T follicular helper cell (primary cell): ENCODE results near the gene ARL8B.
A peak's percentile ranks its signal among the peaks of the same experiment; 100 is the strongest.
"Not testable (repeated sequence)": the region's sequence is repeated elsewhere in the genome, so short reads cannot be mapped to it uniquely, and the experiment has no call there.

Experiments
- DNase-seq: peaks from one replicate; pipeline ENCODE4 v3.0.0-alpha.2; 2020; ENCODE audit warnings: low read depth
- total RNA-seq, 2 experiments: gene quantifications; one replicate each; lab custom pipeline; 2026; lab: John Stamatoyannopoulos, UW

Gene ARL8B
- total RNA-seq = 84.8 to 175 reads per million in 2 experiments

- DNase-seq = peak; percentile 82
Observed at GRCh38 chr3:5122030-5122740, at the start of gene ARL8B. Gene ARL8B, plus strand, starts transcription at chr3:5122292. Its CDS starts 174 bp downstream, at chr3:5122466.

GRCh38 chr3:5073374-5074085 lies 48.6 kb upstream of the ARL8B start:
- DNase-seq = no peak

DNA sequence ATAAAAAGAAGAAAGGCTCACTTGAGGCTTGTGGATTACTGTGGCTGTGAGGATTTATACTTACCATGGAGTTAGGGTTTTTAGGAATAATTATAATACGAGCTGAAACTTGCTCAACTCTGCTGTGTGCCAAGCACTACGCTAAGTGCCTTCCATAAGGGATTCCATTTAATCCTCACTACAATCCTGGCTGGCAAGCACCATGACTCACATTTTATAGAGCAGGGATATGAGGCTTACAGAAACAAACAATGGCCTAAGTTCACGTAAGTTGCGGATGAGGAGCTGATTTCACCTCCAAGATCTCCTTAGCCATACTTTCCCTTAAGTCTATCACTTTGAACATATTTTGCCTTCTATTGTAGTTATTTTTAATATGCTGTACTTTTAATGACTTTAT lies 43.9 kb upstream of the ARL8B start:
- DNase-seq = no peak

DNA sequence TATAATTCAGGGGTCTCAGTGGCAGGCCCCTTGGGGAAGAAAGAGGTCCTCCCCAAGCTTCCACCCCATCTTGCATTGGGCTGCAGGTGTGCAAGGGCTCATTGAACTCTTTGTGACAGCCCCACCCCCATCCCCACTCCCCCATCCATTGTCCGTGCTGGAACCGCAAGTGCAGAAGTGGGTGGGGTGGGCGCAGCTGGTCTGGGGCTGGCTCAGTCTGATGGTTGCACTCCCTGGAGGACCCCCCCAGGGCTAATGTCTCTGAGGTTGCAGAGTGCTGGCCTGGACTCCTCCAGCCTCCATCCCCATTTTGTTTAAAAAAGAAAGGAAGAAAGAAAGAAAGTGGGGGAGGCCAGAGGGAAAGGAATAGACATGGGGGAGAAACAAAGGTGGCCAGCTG lies 42.3 kb upstream of the ARL8B start:
- no peak for DNase-seq

DNA sequence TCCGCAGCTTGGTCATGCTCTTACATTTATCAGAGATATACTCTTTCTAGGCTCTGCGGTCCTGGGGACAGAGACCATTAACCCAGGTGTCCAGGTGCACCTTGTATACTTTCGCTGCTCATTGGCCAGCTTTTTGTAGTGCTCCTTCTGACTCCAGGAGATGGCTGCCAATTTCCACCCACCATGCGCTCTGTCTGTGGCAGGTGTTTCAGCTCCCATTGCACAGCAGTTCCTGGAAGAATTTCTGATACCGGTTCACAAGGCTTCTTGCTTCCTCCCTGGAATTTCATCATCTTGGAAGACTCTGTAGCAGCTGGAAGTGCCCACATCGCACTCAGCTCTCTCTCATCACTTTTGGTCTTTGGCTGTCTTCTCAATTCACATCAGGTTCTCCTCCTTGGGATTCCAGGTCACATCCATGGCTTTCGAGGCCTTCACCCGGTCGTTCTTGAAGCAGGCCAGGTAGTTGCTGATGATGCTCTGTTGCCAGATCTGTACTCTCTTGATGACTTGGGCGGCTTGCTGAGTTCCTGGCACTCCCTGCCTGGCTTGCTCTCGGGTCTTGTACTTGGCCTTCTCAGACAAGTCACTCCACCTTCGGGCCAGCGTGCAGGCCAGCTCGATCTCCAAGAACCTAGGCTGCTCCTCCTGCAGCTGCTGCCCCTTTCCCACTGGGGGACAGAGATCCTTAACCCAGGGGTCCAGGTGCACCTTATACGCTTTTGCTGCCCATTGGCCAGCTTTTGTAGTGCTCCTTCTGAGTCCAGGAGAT lies 41.1 kb upstream of the ARL8B start:
- DNase-seq = no peak

DNA sequence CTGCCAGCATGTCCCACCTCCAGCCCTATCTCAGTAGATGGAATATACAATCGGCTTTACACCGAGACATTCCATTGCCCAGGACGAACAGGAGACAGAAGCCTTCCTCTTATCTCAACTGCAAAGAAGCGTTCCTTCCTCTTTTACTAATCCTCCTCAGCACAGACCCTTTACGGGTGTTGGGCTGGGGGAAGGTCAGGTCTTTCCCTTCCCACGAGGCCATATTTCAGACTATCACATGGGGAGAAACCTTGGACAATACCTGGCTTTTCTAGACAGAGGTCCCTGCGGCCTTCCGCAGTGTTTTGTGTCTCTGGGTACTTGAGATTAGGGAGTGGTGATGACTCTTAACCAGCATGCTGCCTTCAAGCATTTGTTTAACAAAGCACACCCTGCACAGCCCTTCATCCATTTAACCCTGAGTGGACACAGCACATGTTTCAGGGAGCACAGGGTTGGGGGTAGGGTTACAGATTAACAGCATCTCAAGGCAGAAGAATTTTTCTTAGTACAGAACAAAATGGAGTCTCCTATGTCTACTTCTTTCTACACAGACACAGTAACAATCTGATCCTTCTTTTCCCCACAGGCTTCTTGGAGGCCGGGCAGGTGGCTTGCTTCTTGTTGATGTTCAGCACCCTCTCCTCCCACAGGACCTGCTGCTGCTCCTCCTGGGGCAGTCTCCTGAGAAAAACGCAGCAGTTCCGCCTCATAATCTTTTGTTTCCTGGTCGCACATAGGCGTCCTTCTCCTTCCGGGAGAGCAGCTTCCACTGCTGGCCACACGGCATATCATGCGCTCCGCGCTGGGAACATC lies 39.9 kb upstream of the ARL8B start:
- DNase-seq = not testable (repeated sequence)

- no peak for DNase-seq
Observed at GRCh38 chr3:5082789-5083115, 39.3 kb upstream of the ARL8B start.

GRCh38 chr3:5084224-5084623 lies 37.9 kb upstream of the ARL8B start:
- DNase-seq = no peak

DNA sequence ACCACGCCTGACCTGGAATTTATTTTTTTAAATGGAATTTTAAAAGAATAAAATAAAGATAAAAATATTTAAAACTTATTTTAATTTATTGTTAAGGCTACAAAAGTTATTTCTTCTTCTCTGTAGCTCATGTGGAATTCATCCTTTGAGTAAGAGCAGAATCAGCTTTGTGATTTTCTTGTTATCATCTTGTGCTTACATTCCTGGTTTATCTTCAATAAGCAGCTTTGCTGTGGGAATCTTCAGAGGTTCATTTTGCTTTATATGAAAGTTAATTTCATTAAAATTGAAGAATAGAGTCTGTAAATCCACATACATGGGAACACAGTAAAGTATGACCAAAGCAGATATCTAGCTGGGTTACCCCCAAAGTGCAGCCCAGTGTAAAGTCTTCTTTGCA lies 35.4 kb upstream of the ARL8B start:
- no peak for DNase-seq

- DNase-seq = no peak
Observed at GRCh38 chr3:5087209-5087608, 34.9 kb upstream of the ARL8B start.

DNA sequence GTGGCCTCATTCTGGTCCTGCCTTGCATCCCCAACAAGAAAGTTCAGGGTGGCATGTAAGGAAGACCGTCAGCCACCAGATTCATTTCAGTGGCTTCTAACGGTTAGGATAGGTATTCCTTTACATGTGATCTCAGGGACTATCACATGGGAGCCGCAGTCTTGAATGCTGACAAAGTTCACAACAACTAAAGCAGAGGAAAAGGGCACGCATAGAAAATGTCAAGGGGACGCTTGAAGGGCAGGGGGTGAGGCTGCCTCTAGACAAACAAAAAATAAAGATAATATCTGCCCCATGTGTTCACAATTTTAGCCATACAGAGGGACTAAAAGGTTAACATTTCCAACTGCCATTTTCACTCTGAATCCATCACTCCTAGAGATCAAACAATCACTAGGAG lies 31.9 kb upstream of the ARL8B start:
- DNase-seq = no peak

DNA sequence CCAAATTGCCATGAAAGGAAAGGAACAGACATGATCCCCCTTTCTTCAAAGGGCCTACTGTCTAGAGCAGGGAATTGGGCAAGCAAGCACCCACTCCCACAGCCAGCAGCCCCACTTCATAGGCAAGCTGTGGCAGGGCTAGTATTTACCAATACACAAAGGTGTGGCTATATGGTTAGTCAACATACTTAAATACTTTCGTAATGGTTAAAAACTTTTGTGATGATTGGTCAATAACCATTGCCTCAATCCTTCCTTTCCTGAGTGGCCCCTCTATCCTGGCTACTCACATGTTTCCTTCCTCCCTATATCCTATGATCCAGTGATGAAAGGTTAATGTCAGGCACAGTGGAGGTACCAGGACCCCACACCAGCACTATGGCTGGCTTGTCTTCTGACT lies 30.1 kb upstream of the ARL8B start:
- DNase-seq = no peak

- no peak for DNase-seq
Observed at GRCh38 chr3:5093731-5094130, 28.4 kb upstream of the ARL8B start.

- DNase-seq = no peak
Observed at GRCh38 chr3:5095886-5096285, 26.2 kb upstream of the ARL8B start.

GRCh38 chr3:5096336-5097008 lies 25.6 kb upstream of the ARL8B start:
- DNase-seq = no peak

- no peak for DNase-seq
Observed at GRCh38 chr3:5098346-5098745, 23.7 kb upstream of the ARL8B start.

DNA sequence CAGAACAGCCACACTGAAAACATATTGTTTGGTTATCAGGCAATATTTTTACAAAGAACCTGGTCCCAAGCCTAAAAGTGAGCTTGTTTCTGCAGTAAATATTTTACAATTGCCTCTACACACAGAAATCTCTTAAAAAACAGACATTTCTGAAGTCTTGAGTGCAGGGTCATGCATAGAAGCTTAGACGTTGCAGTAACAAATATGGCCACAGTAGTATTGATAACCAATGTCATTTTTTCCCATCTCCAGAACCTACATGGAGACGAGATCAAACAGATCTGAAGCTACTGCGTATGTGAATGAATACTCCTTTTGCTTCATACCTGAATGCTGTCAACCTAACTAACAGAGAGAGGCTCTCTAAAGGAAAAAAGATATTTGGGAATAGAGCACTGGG lies 19.6 kb upstream of the ARL8B start:
- DNase-seq = no peak

GRCh38 chr3:5103743-5104142 lies 18.3 kb upstream of the ARL8B start:
- DNase-seq = no peak

DNA sequence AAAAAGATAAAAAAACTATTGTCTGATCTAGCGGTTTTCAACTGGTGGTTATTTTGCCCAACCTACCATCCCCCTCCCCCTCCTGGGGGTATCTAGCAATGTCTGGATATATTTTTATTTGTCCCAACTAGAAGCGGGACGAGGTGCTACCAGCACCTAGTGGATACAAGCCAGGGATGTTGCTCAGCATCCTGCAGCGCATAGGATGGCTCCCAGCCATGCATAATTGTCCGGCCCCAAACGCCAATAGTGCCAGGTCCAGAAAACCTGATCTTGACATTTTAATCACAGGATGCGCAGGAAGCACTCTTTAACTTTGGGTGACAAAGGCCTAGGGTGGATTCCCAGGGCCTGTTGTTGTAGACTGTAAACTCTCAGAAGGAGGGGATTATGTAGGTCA lies 17.0 kb upstream of the ARL8B start:
- DNase-seq = no peak

DNA sequence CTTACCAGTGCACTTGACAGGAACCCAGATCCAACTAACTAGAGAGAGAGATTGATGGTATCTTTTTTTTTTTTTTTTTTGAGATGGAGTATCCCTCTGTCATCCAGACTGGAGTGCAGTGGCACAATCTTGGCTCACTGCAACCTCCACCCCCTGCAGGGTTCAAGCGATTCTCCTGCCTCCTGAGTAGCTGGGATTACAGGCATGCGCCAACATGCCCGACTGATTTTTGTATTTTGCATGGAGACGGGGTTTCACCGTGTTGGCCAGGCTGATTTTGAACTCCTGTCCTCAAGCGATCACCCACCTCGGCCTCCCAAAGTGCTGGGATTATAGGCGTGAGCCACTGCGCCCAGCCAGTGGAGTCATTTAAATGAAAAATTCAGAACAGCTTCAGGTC lies 15.7 kb upstream of the ARL8B start:
- not testable (repeated sequence) for DNase-seq

DNA sequence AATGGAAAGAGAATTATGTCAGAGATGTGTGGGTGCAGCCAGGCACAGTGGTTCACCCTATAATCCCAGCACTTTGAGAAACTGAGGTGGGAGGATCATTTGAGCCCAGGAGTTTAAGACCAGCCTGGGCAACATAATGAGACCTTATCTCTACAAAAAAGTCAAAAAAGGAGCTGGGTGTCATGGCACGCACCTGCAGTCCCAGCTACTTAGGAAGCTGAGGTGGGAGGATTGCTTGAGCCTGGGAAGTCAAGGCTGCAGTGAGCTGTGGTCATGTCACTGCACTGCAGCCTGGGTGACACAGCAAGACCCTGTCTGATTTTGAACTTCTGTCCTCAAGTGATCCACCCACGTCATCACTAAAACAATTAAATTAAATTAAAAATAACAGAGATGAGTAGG lies 15.2 kb upstream of the ARL8B start:
- not testable (repeated sequence) for DNase-seq

GRCh38 chr3:5110337-5110736 lies 11.8 kb upstream of the ARL8B start:
- DNase-seq = no peak
